NCI-H345 treated with DMSO at 0.1 percent for 48 hours (cell line): ENCODE data around the gene CEP112.

ENCODE experiments used
- DNase-seq: peaks from one replicate; lab custom pipeline; 2025; ENCODE audit not compliant: unreplicated experiment; lab: John Stamatoyannopoulos, UW

CEP112 gene

DNA sequence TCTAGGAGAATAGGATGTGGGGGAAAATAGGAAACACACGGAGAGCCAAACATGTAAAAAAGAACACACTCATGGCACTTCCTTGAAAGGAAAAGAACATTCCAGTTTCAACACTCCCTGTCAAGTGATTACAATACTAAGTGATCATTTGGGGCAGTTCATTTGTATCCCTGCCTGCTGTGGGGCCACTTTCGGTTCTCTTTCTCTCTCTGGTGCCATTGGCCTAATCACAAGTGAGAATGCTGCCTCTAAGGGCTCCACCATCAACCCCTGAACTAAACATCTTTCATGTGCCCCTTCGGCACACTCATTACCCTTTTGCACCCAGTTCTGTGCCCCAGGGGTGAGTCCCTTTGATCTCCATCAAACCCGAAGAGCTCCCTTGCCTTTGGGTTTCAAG, 197.3 kb downstream of the CEP112 start:
- no peak for DNase-seq

DNA sequence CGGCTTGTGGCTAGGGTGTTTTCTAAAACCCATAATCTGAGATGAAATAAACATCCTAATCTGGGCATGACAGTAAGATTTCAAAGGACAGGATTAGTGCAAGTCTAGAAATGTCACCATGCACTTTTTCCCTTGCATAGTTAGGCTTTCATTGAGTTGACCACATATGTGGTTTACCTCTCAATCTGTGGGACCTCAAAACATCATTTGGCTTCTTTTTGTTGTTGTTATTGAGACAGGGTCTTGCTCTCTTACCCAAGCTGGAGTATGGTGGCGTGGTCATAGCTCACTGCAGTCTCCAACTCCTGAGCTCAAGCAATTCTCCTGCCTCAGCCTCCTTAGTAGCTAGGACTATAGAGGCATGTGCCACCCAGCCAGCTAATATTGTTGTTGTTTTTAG, 197.8 kb downstream of the CEP112 start:
- no peak for DNase-seq

DNA sequence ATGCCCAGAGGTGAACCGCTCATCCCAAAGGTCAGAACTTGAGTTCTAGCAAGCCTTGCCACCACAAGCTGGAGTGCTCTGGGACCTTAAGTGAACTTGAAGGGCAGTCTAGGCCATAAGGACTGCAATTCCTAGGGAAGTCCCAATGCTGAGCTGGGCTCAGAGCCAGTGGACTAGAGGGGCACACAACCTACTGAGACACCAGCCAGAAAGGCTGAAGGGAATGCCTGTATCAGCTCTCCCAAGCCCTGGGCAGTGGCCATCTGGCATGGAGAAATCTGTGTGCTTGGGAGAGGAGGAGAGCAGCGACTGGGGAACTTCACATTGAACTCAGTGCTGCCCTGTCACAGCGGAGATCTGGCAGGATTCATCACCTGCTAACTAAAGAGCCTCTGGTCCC, 201.3 kb downstream of the CEP112 start:
- no peak for DNase-seq

DNA sequence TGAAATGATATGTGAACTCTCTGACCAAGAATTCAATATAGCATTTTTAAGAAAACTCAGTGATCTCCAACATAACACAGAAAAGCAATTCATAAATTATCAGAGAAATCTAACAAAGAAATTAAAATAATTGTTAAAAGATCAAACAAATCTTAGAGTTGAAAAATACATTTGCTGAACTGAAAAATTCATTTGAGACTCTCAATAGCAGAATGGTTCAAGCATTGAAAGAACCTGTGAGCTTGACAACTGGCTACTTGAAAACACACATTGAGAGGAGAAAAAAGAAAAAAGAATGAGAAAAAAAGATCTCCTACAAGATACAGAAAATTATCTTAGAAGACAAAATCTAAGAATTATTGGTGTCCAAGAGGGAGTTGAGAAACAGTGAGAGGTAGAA, 203.5 kb downstream of the CEP112 start:
- DNase-seq, result no peak

DNA sequence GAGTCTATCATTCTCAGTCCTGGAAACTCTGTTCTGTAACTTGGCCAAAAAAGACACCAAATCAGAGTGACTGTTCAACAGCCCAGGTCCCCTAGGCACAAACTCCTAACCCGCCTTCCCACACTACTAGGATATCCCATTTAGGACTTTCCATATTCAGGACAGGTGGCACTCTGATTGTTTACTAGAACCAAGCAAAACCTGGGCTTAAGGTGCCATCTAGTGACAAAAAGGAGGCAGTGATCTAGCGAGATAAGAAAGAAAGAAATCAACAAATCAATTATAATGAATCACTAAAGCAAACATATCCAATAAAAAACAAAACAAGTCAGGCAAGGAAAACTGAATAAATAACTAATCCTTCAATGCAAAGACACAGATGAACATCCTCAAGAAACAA, 203.9 kb downstream of the CEP112 start:
- no peak for DNase-seq

DNA sequence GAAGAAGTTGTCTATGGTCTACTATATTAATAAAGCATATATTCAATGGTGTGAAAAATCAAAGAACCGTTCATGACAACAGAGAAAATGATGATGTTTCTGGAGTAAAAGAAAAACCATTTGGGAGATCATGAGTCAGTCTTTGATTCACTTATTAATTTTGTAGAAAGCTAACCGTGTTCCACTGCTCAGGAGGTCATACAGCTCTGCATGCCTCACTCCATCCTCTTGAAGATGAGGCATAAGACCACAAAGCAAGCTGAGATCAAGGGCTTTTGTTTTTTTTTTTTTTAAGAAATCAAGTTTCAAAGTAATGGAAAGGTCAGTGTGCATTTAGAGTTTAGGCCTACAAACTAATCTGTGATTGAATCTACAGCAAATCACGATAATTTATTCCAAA, 206.4 kb downstream of the CEP112 start:
- no peak for DNase-seq

DNA sequence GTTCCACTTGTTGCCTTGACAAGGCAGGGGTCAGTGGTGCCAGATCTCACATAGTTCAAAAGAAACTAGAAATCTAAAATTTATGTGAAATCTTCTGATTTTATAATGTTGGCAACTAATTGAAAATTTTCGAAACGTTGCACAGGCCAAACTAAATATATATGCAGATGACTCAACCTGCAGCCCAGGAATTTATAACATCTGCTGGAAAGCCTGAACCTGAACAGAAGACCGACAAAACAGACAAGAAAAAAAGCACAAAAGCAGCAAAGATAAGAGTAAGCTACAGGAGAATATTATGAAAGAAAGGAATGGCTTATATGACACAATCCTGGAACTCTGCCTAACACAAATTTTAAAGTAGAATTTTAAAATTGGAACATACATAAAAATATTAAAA, 207.6 kb downstream of the CEP112 start:
- DNase-seq, result no peak

DNA sequence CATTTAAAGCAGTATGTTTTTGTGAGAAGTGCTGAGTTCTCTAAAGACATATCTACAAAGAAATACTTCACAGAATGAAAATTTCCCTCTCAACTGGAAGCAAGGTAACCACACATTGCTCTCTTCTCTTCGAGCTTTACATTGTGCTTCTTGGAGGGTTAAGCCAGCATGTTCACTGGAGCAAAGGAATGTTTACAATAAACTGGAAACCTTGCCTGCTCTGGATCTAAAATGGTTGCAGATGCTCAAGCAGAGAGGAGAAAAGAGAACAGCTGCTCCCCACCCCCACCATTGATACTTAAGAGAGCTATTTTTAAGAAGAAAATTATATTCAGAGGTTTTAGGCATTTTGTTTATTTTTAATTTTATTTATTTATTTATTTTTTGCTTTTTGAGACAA, 213.1 kb downstream of the CEP112 start:
- no peak for DNase-seq

DNA sequence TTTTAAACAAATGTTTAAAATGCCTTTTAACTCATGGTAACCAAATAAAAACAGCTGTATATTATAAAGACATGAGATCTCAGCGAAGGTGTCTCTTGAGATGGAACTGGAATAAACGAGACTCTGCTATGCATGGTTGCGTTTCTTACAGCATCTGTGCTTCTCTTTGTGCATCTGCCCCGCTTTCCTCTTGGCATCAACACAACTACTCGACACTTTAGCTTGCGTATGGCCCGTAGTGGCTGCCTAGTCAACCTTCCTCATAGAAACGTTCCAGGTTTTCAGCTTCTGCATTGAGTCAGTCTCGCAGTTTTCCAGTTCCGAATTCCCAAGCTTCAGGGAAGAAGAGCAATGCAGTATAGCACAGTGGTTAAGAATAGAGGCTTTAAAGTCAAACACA, 214.9 kb downstream of the CEP112 start:
- DNase-seq, result no peak

DNA sequence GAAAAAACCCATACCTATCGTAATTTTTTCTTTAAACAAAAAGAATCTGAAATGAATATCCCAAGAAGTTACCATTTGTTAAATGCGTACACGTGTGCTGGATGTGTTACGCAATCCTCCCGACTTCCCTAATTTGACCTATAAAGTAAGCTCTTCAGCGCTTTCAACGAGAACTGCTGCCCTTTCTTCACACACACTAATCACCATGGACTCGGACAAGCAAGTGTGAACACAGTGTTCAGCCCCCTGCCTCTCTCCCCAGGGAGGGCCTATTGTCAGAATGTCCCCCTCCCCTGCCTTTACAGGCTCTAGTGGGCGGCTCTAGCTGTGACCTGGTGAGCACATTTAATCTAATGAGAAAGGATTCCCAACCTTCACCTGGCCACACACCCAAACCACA, 216.1 kb downstream of the CEP112 start:
- DNase-seq, result no peak

DNA sequence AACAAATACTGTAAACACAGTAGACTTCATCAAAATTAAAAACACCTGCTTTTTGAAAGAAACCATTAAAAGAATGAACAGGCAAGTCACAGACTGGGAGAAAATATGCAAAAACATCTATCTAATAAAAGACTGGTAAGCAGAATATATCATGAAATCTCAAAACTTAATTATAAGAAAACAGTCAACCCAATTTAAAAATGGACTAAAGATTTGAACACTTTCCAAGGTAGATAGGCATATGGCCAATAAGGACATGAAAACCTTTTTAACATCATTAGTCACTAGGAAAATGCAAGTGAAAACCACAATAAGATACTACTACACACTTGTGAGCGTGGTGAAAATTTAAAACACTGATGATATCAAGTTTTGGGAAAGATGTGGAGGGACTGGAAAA, 218.7 kb downstream of the CEP112 start:
- no peak for DNase-seq

DNA sequence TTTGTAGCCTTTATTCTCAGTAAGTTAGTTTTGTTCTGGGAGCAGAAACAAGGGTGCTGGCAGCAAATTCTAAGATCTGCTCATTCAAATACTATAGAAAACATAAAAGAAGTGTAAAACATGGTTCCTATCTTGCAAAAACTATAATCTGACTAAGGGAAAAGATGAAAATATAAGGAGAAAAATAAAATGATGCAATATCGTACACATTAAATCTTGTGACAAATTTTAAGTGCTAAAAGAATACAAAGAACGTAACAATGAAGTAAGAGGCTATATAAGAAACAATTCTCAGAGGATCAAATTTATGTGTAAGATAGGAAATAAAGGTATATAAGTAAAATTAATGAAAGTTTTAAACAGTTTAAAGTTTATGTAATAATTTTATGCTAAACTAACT, 224.6 kb downstream of the CEP112 start:
- DNase-seq, result no peak

DNA sequence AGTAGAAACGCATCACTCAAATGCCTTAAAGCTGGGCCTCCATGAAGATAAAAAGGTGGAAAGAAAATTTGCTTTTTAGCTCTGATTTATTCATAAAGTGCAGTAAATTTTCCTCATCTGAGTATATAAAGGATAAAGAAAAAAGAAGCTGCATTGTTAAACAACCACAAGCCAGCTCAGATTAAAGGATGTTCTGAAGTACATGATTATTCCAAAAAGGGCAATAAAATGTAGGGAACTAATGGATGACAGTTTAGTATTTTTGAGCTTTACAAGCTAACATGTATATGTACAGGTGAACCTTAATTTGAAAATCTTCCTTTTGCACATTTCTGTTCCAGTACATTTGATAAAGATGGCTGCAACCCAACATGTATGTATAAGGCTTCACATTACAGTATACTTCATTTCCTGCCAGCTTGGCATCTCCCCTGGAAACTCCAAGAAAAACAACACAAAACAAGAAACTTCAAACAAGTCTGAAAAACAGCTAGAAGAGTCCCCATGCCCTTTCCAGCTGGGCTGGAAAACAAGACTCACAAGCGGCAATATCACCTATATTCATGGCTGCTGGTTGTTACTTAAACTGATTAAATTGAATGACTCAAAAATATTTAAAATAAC, 225.7 kb downstream of the CEP112 start:
- DNase-seq, result no peak

DNA sequence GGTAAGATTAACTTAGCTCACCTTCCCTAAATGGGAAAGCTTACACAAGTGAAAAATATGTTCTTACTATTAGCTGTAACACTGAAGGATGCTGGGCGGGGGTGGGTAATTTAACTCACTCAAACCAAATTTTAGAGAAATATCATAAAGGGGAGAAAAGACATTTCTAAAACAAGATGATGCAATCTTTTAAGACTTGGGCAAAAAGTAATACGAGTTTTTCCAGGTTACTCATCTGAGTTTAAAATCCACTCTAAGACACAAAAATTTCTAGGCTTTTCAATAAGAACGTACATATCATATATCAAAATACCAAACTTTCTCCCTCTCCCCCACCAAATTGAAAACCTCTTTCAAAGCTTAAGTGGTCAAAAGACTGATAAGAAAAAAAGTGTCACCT, 228.8 kb downstream of the CEP112 start:
- DNase-seq, result no peak

DNA sequence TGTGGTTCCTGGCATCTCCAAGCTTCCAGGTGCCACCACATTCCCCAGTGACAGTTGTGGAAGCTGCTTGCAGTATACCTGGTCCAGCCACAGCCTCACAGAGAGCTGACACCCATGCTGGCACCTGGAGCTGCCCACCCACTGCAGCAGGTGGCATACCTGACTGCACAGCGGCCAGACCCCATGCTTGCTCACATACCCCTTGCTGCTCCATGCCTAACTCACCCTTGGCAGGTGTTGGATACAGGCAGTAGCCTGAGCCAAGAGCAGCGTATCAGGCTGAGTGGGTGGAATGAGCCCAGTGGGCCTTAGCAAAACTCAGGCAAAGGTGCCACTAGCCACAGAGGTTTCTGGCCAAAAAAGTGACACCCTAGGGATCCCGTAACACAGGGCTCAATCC, 232.3 kb downstream of the CEP112 start:
- DNase-seq, result no peak

DNA sequence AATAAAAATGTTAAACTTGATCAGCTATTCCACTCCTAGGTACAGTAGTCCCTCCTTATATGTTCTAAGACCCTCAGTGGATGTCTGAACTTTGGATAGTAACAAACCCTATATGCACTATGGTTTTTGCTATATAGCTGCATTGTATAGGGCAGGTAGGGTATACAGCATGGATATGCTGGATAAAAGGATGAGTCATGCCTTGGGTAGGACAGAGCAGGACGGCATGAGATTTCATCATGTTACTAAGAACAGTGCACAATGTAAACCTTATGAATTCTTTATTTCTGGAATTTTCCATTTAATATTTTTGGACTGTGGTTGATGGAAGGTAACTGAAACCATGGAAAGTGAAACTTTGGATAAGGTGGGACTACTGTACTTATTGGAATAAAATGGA, 235.1 kb downstream of the CEP112 start:
- no peak for DNase-seq

DNA sequence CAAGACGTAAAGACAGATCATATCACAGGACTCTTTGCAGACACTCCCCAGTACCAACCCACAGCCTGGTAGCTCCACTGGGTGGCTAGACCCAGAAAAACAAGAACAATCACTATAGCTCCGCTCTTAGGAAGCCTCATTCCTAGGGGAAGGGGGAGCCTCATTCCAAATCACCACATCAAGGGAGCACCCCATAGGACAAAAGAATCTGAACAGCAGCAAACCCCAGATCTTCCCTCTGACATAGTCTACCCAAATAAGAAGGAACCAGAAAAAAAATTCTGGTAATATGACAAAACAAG, 237.8 kb downstream of the CEP112 start:
- DNase-seq, result no peak

DNA sequence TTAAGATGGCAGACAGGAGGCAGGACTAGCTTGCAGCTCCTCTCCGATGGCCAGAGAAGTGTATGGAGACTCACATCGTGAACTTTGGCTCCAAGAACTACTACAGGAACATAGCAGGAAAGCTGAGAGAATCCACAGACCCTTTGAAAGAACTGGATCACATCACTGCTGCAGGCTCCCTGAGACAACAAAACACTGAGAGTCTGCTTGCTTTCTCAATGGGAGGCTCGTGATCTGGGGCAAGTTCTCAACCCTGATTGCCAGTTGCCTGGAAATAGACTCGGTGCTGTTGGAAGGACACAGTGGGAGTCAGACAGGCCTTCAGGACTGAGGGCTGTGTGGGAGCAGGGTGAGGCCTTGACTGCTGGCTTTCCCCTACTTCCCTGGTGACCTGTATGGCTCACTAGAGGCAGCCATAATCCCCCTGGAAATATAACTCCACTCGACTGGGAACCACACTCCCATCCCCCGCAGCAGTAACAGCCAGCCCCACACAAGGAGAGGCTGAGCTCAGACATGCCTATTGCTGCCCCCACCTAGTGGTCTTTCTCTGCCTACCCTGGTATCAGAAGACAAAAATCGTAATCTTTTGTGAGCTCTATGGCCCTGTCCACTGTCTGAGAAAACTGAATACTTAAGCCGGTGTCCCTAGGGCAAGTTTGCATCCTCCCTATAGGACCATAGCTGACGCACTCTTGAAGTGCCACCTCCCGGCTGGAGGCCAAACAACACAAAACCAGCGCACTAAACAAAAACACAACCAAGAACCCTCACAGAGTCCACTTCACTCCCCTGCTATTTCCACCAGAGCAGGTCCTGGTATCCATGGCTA, 238.4 kb downstream of the CEP112 start:
- no peak for DNase-seq

DNA sequence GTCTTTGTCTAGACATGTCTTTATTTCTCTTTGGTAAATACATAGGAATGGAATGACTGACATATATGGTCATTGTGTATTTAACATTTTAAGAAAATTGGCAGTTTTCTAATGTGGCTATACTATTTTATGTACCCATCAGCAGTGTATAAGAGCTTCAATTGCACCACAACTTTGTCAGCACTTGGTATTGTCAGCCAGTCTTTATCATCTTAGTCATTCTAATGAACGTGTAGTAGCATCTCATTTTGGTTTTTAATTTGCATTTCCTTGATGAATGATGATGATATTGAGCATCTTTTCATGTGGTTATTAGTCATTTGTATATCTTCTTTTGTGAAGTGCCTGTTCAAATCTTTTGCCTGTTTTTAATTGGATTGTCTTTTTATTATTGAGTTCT, 239.3 kb downstream of the CEP112 start:
- DNase-seq, result no peak

DNA sequence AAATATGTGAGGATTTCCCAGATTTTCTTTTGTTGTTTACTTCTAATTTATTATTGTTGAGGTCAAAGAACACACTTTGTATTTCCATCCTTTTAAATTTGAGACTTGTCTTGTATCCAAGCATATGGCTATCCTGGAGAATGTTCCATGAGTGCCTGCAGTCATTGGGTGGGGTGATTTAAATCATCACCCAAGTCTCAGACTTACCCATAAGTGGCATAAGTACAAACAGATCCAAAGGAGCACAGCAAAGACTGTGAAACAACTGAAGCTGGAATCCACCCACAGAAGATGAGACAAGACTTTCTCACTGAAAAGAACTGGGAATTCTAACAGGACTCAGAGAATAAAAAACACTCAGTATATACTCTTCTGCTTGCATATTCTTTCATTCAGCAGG, 239.9 kb downstream of the CEP112 start:
- no peak for DNase-seq

DNA sequence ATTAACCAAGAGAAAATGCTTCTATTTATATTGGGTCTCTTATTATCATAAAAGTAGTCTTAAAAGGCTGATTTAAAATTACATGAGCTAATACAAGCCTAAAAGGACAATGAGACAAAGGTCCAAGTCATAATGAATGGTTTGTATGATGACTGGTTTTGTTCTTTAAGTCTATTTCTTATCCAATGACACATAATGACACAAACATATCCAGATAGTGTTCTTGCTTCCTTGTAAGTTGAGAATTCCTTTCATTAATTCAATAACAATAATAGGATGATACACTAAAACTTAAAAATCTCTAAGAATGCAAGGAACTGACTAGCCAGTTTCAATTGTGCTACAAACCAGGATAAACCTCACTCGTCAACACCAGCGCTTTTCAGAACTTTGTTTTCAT, 244.1 kb downstream of the CEP112 start:
- no peak for DNase-seq

DNA sequence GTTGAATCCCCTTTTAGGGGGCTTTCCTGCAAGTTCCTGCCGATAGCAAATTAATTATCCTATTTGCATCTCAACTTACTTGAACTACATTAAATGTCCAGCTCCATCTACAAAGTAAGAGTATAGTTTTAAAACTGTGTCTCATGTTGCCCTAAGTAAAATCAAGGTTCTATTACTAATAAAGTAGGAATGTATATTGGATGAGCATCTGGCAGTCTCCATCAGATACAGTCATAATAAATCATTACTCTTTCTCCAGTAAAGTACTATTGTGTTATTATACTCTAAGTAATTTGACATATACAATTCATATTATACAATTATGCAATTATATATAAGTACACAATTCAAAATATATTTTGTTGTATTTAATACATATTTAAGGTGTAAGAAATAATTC, 249.3 kb downstream of the CEP112 start:
- DNase-seq, result no peak

DNA sequence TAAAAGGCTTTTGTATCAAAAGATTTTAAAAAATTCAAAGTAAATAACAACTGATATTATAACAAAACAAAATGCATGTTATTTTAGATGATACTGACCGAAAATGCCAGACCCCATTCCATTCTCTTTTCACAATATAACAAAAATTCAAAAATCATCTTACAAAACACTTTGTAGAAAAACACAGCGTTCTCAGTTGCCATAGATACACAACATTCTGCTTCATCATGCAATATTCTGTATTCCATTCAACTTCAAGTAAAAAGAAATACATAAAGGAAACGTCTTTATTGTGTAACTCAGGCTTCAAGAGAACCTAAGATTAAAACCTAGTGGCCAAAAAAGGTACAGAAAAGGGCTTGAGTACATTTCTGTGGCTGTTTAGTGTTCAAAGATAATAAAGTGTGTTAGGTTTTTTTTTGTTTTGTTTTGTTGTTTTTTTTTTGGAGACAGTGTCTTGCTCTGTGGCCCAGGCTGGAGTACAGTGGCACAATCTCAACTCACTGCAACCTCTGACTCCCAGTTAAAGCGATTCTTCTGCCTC, 250.5 kb downstream of the CEP112 start:
- no peak for DNase-seq
